HG02852 (cell line): Measurements from ENCODE around the gene HADHB.
"Not testable (repeated sequence)": the region's sequence is repeated elsewhere in the genome, so short reads cannot be mapped to it uniquely, and the experiment has no call there.

Experiments
- ATAC-seq: cut with Tn5 transposase; IDR thresholded peaks from one replicate; pipeline ENCODE4 v1.9.1; 2021; ENCODE audit warnings: mild to moderate bottlenecking, moderate library complexity; ENCODE audit not compliant: unreplicated experiment

The HADHB gene

DNA sequence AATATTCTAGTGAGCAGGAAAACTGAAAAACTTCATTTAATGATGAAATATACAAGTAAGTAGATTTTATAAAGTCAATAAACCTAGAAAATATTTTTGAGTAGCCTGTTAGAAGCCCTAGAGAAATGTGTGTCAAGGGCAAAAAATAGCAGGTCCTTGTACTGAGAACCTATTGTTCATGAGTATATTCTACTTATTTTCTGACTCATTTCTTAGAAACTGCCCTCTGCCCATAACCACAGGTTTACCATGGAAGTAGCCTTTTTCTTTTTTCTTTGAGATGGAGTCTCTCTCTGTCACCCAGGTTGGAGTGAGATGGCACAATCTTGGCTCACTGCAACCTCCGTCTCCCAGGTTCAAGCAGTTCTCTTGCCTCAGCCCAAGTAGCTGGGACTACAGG, 81.8 kb downstream of the HADHB start:
- ATAC-seq, result no peak

DNA sequence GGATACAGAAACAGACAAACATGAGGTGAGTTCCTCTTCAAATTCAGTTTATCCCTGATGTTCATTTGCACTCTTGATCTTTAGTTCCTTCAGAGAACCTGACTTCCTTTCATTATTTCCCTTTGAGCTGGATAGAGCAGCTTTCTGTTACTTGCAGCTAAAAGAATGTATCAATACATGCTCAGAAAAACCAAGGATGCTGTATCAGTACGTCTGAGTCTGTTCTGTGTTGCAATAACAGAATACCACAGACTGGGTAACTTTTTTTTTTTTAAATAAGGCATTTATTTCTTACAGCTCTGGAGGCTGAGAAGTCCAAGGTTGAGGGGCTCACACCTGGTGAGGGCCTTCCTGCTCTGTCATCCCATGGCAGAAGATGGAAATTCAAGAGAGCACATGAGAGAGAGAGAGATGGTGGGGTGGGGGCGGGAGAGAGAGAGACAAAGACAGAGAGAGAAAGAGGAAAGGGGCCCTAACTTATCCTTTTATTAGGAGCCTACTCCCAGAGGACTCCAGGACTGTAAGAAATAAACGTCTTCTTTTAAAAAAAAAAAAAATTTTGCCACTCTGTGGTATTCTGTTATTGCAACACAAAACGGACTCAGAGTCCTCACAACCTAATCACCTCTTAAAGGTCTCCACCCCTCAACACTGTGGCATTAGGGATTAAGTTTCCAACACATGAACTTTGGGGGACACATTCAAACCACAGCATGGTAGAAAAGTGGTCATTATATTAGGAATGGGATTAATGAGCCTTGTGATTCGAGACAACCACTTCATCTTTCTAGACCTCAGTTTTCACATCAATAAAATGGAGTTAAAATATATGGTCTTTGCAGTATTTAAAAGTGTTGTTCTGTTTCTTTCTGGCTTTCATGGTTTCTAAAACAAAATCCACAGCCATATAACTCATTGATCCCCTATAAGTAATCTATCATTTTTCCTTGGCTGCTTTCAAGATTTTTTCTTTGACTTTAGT, 82.8 kb downstream of the HADHB start:
- ATAC-seq, result no peak

DNA sequence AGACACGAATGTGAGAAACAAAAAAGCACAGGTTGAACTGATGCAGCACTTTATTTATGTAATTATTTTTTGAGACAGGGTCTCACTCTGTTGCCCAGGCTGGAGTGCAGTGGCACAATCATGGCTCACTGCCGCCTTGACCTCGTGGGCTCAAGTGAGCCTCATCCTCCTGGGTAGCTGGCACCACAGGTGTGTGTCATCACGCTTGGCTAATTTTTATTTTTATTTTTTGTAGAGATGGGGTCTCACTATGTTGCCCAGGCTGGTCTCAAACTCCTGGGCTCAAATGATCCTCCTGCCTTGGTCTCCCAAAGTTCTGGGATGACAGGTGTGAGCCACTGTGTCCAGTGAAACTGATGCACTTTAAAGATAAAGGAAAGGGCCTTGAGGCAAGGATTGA, 84.3 kb downstream of the HADHB start:
- not testable (repeated sequence) for ATAC-seq

DNA sequence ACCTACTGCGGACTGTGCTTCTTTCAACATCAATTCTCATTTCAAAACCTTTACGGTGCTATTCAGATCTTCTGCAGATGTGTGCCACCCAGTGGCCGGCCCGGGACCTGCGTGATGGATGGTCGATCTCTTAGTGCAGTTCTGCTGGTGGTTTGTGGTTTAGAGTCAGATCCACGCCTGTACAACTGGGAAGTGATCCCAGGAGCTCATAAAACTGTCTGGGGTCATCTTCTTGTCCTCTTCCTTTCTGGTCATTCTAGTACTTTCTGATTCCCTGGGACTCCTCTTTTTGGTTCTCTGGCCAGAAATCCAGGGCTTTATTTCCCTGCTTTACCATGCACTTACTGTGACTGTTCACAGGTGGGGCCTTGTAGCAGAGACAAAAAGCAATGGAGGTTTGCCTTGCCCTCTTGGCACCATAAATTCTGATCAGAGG, 85.4 kb downstream of the HADHB start:
- ATAC-seq, result peak; percentile 83

DNA sequence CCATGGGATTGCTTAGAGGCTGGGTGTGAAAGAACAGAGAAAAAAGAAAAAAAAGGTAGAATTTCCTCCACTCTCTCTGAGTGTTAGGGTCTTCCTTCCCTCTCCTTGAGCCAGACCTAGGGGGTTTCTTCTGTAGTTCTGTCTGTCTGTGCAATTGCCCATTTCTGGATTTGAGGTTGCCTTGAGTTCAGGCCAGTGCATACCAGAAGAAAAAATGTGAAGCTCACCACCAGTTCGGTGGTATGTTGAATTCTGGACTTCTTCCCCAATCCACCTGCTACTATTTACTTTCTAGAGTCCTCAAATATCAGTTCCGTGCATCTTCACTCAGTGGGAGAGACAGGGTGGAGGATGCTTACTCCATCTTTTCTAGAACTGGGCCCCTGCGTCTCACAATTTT, 85.9 kb downstream of the HADHB start:
- ATAC-seq, result no peak

DNA sequence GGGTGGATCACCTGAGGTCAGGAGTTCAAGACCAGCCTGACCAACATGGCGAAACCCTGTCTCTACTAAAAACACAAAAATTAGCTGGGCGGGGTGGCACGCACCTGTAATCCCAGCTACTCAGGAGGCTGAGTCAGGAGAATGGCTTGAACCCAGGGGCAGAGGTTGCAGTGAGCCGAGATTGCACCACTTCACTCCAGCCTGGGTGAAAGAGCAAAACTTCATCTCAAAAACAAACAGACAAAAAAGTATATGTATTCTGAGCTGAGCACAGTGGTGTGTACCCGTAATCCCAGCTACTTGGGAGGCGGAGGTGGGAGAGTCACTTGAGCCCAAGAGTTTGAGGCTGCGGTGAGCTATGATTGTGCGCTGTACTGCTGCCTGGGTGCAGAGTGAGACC, 86.6 kb downstream of the HADHB start:
- not testable (repeated sequence) for ATAC-seq

DNA sequence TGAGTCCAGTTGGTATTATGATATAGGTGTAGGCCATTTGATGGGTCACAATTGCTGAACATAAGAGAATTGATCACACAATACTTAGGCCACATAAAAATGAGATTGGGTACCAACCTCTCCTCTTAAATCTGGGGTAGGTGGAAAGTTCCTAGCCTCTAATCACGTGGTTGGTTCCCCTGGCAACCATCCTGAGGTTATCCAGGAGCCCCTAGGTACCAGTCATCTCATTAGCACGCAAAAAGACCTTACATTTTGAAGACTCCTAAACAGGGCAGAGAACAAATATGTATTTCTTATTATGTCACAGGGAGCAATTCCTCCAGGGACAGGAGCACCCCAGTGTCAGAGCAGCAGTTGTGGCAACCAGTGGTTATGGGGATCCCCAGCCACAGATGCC, 88.6 kb downstream of the HADHB start:
- ATAC-seq, result no peak

DNA sequence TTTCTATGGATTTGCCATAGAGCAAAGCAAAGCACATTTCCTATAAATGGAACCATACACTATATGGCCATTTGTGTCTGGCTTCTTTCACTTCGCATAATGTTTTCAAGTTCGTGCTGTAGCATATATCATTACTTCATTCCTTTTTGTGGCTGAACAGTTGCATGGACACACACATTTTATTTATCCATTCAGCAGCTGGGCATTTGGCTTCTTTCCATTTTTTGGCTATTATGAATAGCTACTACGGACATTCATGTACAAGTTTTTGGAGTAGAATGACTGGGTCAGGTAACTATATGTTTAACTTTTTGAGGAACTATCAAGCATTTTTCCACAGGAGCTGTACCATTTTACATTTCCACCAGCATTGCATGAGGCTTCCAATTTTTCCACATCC, 90.5 kb downstream of the HADHB start:
- ATAC-seq, result no peak

DNA sequence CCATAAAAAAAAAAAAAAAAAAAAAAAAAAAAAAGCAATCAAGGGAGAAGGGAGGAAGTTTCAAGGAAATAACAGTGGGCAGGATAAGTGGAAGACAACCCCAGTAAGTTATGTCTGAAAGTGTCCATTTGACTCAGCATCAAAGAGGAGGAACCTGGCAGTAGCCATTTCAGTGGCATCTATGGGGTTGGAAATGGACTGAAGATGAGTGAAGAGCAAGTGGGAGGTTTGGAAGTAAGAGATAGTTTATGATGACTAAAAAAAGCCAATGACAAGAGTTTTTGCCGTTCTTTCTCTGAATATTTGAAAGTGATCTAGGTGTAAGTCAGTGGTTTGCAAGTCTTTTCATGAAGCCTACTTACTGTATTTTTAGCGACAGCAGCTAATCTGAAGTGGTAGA, 92.0 kb downstream of the HADHB start:
- ATAC-seq, result no peak

DNA sequence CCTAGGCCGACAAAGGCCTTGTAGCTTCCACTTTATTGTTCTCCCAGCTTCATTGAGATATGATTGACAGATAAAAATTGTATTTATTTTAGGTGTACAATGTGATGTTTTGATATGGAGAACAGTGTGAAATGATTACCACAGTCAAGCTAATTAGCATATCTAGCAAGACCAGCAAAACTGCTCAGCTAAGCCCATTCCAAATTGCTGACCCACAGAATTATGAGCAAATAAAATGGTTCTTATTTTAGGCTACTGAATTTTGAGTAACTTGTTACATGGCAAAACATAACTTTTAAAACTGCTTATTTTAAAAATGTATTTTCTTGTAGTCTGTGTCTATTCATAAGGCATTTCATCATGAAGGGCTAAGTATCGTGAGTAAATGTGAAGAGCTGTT, 92.6 kb downstream of the HADHB start:
- ATAC-seq, result no peak
